H9 (cell line): ENCODE results near the gene PPFIA2. TPM values are rescaled to one million over a fixed set of nuclear protein-coding genes. Genes with fewer than 3 reads are reported as not detected.

Source experiments
- DNase-seq: peaks from one replicate; pipeline ENCODE4 v3.0.0-alpha.2; 2017
- H2AFZ ChIP-seq: one replicate; pipeline ENCODE4 v1.6.1; 2013; ENCODE audit warnings: mild to moderate bottlenecking, low read length, control low read depth, moderate library complexity
- H2AK5ac ChIP-seq: 2 replicates; pipeline ENCODE4 v1.6.1; 2013; ENCODE audit warnings: low read length, control low read depth, mixed read lengths; ENCODE audit not compliant: insufficient read length
- H2BK120ac ChIP-seq: one replicate; pipeline ENCODE4 v1.6.1; 2013; ENCODE audit warnings: low read depth, mild to moderate bottlenecking, low read length, control low read depth, inconsistent platforms; ENCODE audit not compliant: poor library complexity, severe bottlenecking
- H2BK12ac ChIP-seq: 2 replicates; pipeline ENCODE4 v1.6.1; 2013; ENCODE audit warnings: low read length, control low read depth, mixed read lengths, low read depth; ENCODE audit not compliant: insufficient read length
- H2BK15ac ChIP-seq: 2 replicates; pipeline ENCODE4 v1.6.1; 2013; ENCODE audit warnings: low read depth, low read length, control low read depth
- H2BK20ac ChIP-seq: one replicate; pipeline ENCODE4 v1.6.1; 2013; ENCODE audit warnings: low read depth, mild to moderate bottlenecking, low read length, control low read depth, inconsistent platforms; ENCODE audit not compliant: poor library complexity, severe bottlenecking
- H2BK5ac ChIP-seq: 2 replicates; pipeline ENCODE4 v1.6.1; 2013; ENCODE audit warnings: low read length, control low read depth, mixed read lengths; ENCODE audit not compliant: insufficient read length
- H3K14ac ChIP-seq: 2 replicates; pipeline ENCODE4 v1.6.1; 2013; ENCODE audit warnings: low read length, control low read depth; ENCODE audit not compliant: insufficient read depth
- H3K18ac ChIP-seq: 2 replicates; pipeline ENCODE4 v1.6.1; 2013; ENCODE audit warnings: low read depth, mild to moderate bottlenecking, mixed read lengths, low read length, control low read depth; ENCODE audit not compliant: insufficient read length
- H3K23ac ChIP-seq: 2 replicates; pipeline ENCODE4 v1.6.1; 2013; ENCODE audit warnings: low read length, control low read depth, mixed read lengths, low read depth; ENCODE audit not compliant: insufficient read length
- H3K23me2 ChIP-seq: 2 replicates; pipeline ENCODE4 v1.6.1; 2013; ENCODE audit warnings: low read depth, mild to moderate bottlenecking, mixed read lengths, low read length, control low read depth; ENCODE audit not compliant: insufficient read length, poor library complexity, severe bottlenecking
- H3K27ac ChIP-seq: 2 replicates; pipeline ENCODE4 v1.5.1; 2013; ENCODE audit warnings: low read length, control low read depth, mixed read lengths, low read depth; ENCODE audit not compliant: insufficient read length
- H3K27me3 ChIP-seq: 2 replicates; pipeline ENCODE4 v1.6.1; 2013; ENCODE audit warnings: low read length, control low read depth, inconsistent platforms; ENCODE audit not compliant: insufficient read depth
- H3K4ac ChIP-seq: 2 replicates; pipeline ENCODE4 v1.6.1; 2013; ENCODE audit warnings: low read depth, mild to moderate bottlenecking, control low read depth, inconsistent platforms, low read length, moderate library complexity
- H3K4me1 ChIP-seq: 2 replicates; pipeline ENCODE4 v1.6.1; 2013; ENCODE audit warnings: low read length, control low read depth, inconsistent platforms; ENCODE audit not compliant: insufficient read depth
- H3K4me2 ChIP-seq: 2 replicates; pipeline ENCODE4 v1.6.1; 2013; ENCODE audit warnings: low read length, control low read depth, mixed read lengths; ENCODE audit not compliant: insufficient read length, insufficient read depth
- H3K56ac ChIP-seq: 2 replicates; pipeline ENCODE4 v1.6.1; 2013; ENCODE audit warnings: low read depth, mild to moderate bottlenecking, mixed read lengths, low read length, control low read depth; ENCODE audit not compliant: insufficient read length
- H3K79me1 ChIP-seq: 2 replicates; pipeline ENCODE4 v1.6.1; 2013; ENCODE audit warnings: low read depth, mild to moderate bottlenecking, moderate library complexity, low read length, control low read depth, inconsistent platforms; ENCODE audit not compliant: insufficient read depth, poor library complexity, severe bottlenecking
- H3K79me2 ChIP-seq: 2 replicates; pipeline ENCODE4 v1.6.1; 2013; ENCODE audit warnings: low read length, control low read depth, inconsistent platforms; ENCODE audit not compliant: insufficient read depth
- H3K9ac ChIP-seq: 2 replicates; pipeline ENCODE4 v1.6.1; 2013; ENCODE audit warnings: low read length, control low read depth, mixed read lengths; ENCODE audit not compliant: insufficient read length; ENCODE audit errors: extremely low read depth
- H3K9me3 ChIP-seq: one replicate; pipeline ENCODE4 v1.6.1; 2013; ENCODE audit warnings: low read depth, low read length, inconsistent platforms; ENCODE audit not compliant: control insufficient read depth
- H3T11ph ChIP-seq: one replicate; pipeline ENCODE4 v1.6.1; 2013; ENCODE audit warnings: mild to moderate bottlenecking, low read length, control low read depth, inconsistent platforms
- H4K20me1 ChIP-seq: one replicate; pipeline ENCODE4 v1.6.1; 2013; ENCODE audit not compliant: control insufficient read depth, insufficient read length, insufficient read depth
- H4K5ac ChIP-seq: 2 replicates; pipeline ENCODE4 v1.6.1; 2013; ENCODE audit warnings: low read depth, mild to moderate bottlenecking, mixed read lengths, low read length, control low read depth; ENCODE audit not compliant: insufficient read length
- H4K8ac ChIP-seq: replicated peaks from 2 replicates; pipeline ENCODE4 v1.6.1; 2013; ENCODE audit warnings: low read length, control low read depth, mixed read lengths, low read depth; ENCODE audit not compliant: insufficient read length
- H4K91ac ChIP-seq: 2 replicates; pipeline ENCODE4 v1.6.1; 2013; ENCODE audit warnings: low read depth, mild to moderate bottlenecking, moderate library complexity, mixed read lengths, low read length, control low read depth; ENCODE audit not compliant: insufficient read length
- H3K27ac Mint-ChIP-seq, 3 experiments: 2 replicates in 2 of 3; 3 replicates in 1 of 3; pipeline ENCODE4 v1.8.0; 2020 to 2021; ENCODE audit warnings: mixed read lengths in 3 of 3, mild to moderate bottlenecking in 1 of 3, moderate library complexity in 1 of 3
- H3K27me3 Mint-ChIP-seq: 2 replicates; pipeline ENCODE4 v1.8.0; 2021; ENCODE audit warnings: low read depth, mild to moderate bottlenecking, moderate library complexity, mixed read lengths
- H3K36me3 Mint-ChIP-seq, 3 experiments: 2 replicates in 2 of 3; 3 replicates in 1 of 3; pipeline ENCODE4 v1.8.0; 2020 to 2021; ENCODE audit warnings: low read depth in 3 of 3, mixed read lengths in 3 of 3; ENCODE audit not compliant: insufficient read depth in 1 of 3
- H3K4me1 Mint-ChIP-seq, 2 experiments: 2 replicates each; pipeline ENCODE4 v1.8.0; 2020; ENCODE audit warnings: mixed read lengths in 2 of 2
- H3K4me3 Mint-ChIP-seq, 2 experiments: 2 replicates in 1 of 2; 3 replicates in 1 of 2; pipeline ENCODE4 v1.8.0; 2020 to 2021; ENCODE audit warnings: mild to moderate bottlenecking in 2 of 2, mixed read lengths in 2 of 2, moderate library complexity in 1 of 2
- H3K9me3 Mint-ChIP-seq, 2 experiments: 2 replicates in 1 of 2; 3 replicates in 1 of 2; pipeline ENCODE4 v1.8.0; 2020; ENCODE audit warnings: mild to moderate bottlenecking in 2 of 2, mixed read lengths in 2 of 2, moderate library complexity in 1 of 2
- CTCF ChIP-seq: fragments of 200-600 bp; sonication (generic); conservative IDR thresholded peaks from 3 replicates; pipeline ENCODE4 v1.8.0; 2021; ENCODE audit warnings: antibody characterized with exemption, mild to moderate bottlenecking
- WGBS: extraction: QIAGEN DNeasy Blood & Tissue Kit; methylation state at CpG from one replicate; pipeline ENCODE4 v1.1.7; 2013; ENCODE audit warnings: missing lambda C conversion rate, low lambda C conversion rate, mixed read lengths; ENCODE audit not compliant: insufficient read length; ENCODE audit errors: extremely low coverage; 5-methylcytosine and 5-hydroxymethylcytosine counted together
- total RNA-seq: library from RNA; stranded (reverse); gene quantifications from 2 replicates; pipeline ENCODE4 v1.2.1, GENCODE V29; 2021

The PPFIA2 gene
- total RNA-seq, 1 experiment from 2014 or later: 1.3 TPM

- H3K56ac ChIP-seq: no peak overlapping the region
- Mint-ChIP-seq H3K36me3 (no peaks in the 10 kb centered on the region), H3K27ac (no peak overlapping the region; a peak in 1 of 7 replicates), H3K27me3 (no peaks in the 10 kb centered on the region; the same call in 1 of the 2 replicates), H3K4me1 (no peaks in the 10 kb centered on the region), H3K4me3 (no peak overlapping the region), H3K9me3 (no peaks in the 10 kb centered on the region; a peak in 1 of 5 replicates)
- no peaks in the 10 kb centered on the region for H3K79me1 ChIP-seq
- no peak overlapping the region for H4K8ac ChIP-seq
- no peak overlapping the region for H2BK5ac ChIP-seq
- no peak overlapping the region for H3K4ac ChIP-seq
- no peak overlapping the region for H3K14ac ChIP-seq
- no peaks in the 10 kb centered on the region for H3K9me3 ChIP-seq
- TF ChIP-seq CTCF: no peak
- H2BK12ac ChIP-seq: no peak overlapping the region
- no peaks in the 10 kb centered on the region for H4K20me1 ChIP-seq
- H3K18ac ChIP-seq: no peak overlapping the region
- no peak overlapping the region for H3K23ac ChIP-seq
- no peak overlapping the region for H2AK5ac ChIP-seq
- H4K91ac ChIP-seq: no peak overlapping the region
- no peaks in the 10 kb centered on the region for H3K27me3 ChIP-seq
- H3T11ph ChIP-seq: no peak overlapping the region
- no peak overlapping the region for H3K27ac ChIP-seq
- H2AFZ ChIP-seq: no peak overlapping the region
- no peak overlapping the region for H2BK15ac ChIP-seq
- no peak overlapping the region for H2BK120ac ChIP-seq
- no peak overlapping the region for H3K9ac ChIP-seq
- no CpG with 5 or more reads among the region's 3 CpGs for WGBS
- H3K23me2 ChIP-seq: no peaks in the 10 kb centered on the region
- DNase-seq: no peak
- no peaks in the 10 kb centered on the region for H3K4me1 ChIP-seq
- H2BK20ac ChIP-seq: no peak overlapping the region
- no peaks in the 10 kb centered on the region for H3K79me2 ChIP-seq
- no peak overlapping the region for H3K4me2 ChIP-seq
- no peak overlapping the region for H4K5ac ChIP-seq
Measured at GRCh38 chr12:81295251-81295650, 463.9 kb downstream of the PPFIA2 start.
